GM11168 (cell line): ENCODE results near the gene GPSM3.
"Not testable (repeated sequence)": the region's sequence is repeated elsewhere in the genome, so short reads cannot be mapped to it uniquely, and the experiment has no call there.

ENCODE experiments used
- in situ Hi-C: fragments of 300-500 bp; cut with MboI; formaldehyde crosslinking; loops from one replicate; pipeline ENCODE4 v1.12.0; 2022; ENCODE audit warnings: low sequenced_read_pairs; ENCODE audit not compliant: unreplicated experiment

Gene GPSM3

GRCh38 chr6:32153564-32154513 is 38.6 kb downstream of the GPSM3 start, which contains the start of gene PPT2:
Gene PPT2 (plus strand): TSS chr6:32154141. CDS start chr6:32154595, 454 bp downstream.
- in situ Hi-C loops, result no loop called here

DNA sequence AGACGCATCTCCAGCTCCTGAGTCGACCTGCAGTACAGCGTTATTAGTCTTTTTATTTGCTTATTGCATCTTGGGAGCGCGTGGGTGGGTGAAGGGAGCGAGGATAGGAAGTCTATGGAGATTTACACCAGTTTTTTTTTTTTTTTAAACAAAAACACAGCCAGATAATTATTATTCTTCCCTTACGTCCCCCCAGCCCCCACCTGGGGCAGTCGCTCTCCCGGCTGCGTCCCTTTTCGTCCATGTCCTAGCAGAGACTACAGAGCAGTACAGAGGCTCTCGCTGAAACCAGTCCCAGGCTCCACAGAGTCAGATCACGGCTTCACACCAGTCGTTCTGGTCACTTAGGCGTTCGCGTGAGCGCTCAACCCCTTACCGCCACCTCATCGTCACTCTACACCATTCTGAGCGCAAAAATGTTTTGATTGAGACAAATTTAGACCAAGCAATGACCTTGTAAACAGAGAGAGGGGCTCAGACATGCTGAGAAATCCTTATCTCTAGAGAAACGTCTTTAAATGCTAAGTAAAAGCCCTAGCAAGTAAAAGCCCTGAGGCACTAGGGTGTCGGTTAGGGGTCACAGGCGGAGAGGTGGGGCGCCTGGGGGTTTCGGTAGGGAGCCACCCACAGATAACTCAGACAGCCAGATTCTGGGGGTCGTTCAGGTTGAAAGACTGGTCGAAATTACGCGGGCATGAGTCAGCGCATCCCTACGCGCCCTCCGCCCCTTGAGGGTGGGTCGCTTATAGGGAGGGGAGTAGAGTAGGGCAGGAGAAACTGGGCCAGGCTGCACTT is 39.5 kb downstream of the GPSM3 start:
- in situ Hi-C loops, result no loop called here

GRCh38 chr6:32151863-32152768 is 40.3 kb downstream of the GPSM3 start, which contains the start of gene PRRT1:
Gene PRRT1 (minus strand): TSS chr6:32151939. CDS start chr6:32151827, 112 bp downstream.
- in situ Hi-C loops, result no loop called here

DNA sequence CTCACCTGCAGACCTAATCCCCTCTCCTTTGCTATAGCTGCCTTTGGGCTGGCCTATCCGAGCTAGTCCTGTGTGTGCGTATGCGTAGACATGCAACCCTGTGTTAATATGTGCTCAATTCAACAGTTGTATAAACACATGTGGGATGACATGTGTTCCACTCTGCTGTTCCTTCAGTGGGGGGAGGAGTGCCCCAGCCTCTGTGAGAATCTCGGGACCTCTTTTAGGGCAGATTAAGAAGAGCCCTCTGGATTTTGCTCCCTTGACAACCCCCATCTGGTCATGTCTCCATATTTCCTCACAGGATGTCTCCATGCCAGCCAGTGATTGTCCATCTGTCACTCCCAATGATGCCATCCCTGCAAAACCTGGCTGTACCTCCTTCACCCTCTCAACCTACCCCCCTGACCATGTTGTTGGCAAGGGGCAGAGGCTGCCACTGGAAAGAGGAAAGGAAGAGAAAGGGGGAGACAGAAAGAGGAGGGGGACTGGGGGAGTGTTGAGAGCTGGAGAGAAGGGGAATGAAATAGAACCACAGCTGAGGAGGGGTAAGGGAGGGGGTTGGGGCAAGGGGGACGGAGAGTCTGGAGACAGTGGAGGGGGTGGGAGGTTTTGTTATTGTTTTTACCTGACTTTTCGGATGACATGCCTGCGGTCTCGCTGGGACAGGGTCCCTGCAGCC is 41.1 kb downstream of the GPSM3 start:
- in situ Hi-C loops, result no loop called here

DNA sequence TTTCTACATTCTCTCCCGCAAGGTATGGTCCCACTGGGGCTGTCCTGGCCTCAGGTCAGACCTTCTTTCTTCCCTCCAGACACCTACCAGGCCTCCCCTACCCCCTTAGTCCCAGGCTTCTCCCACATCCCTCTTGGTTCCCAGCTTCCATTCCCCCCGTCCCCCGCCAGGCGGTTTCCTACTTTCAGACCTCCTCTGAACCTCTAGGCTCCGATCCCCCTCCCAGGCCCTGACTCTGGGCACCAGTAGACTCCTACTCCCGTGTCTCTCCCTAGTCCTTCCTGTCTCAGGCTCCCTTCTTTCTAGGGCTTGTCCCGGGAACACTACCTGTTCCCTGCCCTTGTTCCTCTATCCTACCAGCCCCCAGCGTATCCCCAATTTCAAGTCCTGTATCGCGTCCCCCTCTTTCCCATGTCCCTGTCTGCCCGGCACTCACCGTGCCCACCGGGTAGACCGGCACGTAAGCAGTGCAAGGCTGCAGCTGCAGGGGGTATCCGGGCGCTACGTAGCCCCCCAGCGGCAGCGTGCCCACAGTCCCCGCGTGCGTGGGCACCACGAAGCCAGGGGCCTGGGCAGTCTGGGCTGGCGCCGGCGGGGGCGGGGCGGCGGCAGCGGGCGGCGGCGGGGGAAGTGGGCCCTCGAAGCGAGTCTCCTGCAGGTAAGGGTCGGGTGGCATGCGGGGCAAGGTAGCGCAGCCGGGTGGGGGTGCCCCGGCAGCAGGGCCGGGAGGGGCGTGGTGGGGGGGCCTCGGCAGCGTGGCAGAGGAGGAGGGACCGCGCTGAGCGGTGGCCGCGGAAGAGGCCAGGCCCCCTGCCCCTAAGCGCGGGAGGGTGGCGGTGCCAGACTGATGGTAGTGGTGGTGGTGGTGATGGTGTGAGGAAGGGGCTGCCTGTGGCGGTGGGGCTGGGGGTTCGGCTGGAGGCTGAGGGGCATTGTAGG is 42.2 kb downstream of the GPSM3 start:
- in situ Hi-C loops, result no loop called here

- in situ Hi-C loops, result no loop called here
These were observed 43.2 kb downstream of the GPSM3 start for GRCh38 chr6:32149092-32149755.

DNA sequence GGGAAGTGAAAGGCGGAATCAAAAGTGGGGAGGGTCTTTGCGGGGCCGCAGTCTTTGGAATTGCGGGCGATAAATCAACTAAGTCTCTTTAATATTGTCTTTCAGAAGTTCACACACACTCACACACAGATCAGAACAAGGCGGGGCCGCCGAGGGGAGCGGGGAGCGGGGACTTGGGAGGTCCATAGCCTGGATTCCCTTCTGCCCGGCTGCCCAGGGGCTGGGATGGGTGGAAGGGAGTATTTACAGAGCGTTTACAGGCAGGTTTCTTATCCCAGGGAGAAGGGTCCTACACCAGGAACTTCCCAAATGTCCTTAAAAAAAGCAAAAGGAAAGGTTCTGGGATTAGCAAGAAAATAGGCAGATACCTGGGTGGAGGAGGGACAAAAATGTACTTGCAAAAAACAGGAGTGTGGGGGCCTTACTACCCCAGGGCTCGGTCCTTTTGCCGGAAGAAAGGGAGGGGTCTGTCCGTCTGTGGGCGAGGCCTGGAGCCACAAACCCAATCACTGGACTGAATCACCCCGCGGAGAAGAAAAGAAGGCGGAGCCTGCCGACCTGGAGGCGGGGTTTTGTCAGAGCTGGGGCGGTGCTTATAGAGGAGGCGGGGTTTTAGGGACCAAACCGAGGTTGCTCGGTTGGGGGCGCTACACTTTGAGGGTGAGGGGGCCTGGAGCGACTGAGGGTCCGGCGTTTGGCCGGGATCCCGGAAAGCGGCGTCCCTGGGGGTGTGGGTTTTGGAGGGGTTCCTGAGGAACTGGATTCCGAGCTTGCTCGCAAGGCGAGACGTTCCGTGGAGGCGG is 44.0 kb downstream of the GPSM3 start:
- in situ Hi-C loops, result no loop called here

DNA sequence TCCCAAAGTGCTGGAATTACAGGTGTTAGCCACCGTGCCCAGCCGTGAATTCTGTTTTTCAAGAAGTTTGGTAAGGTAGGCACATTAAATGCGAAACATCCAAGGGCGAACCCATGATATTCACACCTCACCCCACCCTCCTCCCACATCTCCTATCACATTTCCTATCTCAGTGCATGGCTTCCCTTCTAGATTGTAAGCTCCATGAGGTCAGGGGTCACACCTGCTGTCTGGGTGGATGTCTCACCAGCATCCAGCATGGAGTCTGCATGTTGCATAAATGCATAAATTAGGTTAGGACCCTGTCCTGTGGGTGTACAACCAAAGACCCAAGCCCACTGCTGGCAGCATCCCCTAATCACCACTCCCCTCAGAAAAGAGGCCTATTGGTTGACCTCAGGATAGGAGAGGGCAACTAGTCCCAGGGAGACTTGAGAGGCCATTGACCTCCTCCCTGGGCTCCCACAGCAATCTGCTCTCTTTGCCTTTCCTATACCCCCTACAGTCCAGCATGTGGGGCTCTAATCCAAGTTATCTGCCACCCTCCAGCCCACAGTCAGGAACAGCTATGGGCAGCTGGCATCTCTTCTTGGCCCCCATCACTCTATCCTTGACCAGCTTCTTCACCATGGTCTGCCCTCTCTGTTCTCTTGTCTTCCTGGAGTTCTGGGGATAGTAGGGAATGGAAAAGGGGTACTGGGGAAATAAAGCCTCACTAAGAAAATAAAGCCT is 44.9 kb downstream of the GPSM3 start:
- in situ Hi-C loops, result no loop called here

GRCh38 chr6:32146687-32147086 is 45.8 kb downstream of the GPSM3 start:
- in situ Hi-C loops, result no loop called here

DNA sequence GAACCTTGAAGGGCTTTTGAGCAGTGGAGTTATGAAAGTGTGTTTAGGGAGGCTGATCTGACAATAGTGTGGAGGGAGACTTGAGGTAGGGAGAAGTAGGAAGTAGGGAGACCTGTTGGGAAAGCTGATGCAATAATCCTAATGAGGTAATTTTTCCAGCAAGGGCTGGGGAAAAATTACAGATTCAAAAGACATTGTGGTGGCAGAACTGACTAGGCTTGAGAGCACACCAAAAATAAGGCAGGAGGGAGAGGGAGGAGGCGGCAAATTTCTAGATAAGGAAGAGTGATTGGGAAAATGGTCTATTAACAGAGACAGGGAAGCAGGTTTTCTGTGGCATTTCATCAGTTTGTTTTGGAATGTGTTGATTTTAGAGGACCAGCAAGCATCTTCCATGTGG is 46.2 kb downstream of the GPSM3 start:
- in situ Hi-C loops, result no loop called here

DNA sequence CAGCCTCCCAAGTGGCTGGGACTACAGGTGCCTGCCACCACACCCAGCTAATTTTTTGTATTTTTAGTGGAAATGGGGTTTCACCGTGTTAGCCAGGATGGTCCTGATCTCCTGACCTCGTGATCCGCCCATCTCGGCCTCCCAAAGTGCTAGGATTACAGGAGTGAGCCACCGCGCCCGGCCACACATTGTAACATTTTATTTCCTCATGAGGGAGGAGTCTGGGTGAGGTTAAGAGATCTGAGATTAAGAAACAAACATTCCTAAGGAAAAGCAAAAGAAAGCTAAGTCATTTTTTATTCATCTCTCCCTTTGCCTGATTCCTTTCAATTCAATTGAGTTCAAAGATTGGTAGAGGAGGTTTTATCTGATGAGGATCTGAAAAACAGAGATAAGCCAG is 48.2 kb downstream of the GPSM3 start:
- in situ Hi-C loops, result not testable (repeated sequence)
